MM.1S (cell line): ENCODE results near the gene CACNG4.

Experiments used
- DNase-seq: peaks from one replicate; pipeline ENCODE4 v3.0.0-alpha.2; 2015
- H2AFZ ChIP-seq: fragments of 300-600 bp; sonication (generic); 2 replicates; pipeline ENCODE4 v1.6.0; 2016; ENCODE audit warnings: antibody characterized with exemption, low read length
- H3F3A ChIP-seq: fragments of 300-600 bp; sonication (generic); 2 replicates; pipeline ENCODE4 v1.6.1; 2016; ENCODE audit warnings: mild to moderate bottlenecking, antibody characterized with exemption, low read length, moderate library complexity, mixed read lengths; ENCODE audit not compliant: insufficient read depth
- H3K27ac ChIP-seq: fragments of 300-600 bp; sonication (generic); 2 replicates; pipeline ENCODE4 v1.5.1; 2016; ENCODE audit warnings: mild to moderate bottlenecking, low read length
- H3K27me3 ChIP-seq: fragments of 300-600 bp; sonication (generic); replicated peaks from 2 replicates; pipeline ENCODE4 v1.6.0; 2016; ENCODE audit warnings: low read length; ENCODE audit not compliant: insufficient read depth
- H3K36me3 ChIP-seq: fragments of 300-600 bp; sonication (generic); replicated peaks from 2 replicates; pipeline ENCODE4 v1.6.1; 2016; ENCODE audit warnings: mild to moderate bottlenecking, low read length, mixed read lengths; ENCODE audit not compliant: insufficient read depth
- H3K4me1 ChIP-seq: fragments of 300-600 bp; sonication (generic); 2 replicates; pipeline ENCODE4 v1.6.1; 2016; ENCODE audit warnings: low read length, mixed read lengths
- H3K4me2 ChIP-seq: fragments of 300-600 bp; sonication (generic); 2 replicates; pipeline ENCODE4 v1.6.0; 2016; ENCODE audit warnings: low read depth, low read length
- H3K4me3 ChIP-seq: fragments of 300-600 bp; sonication (generic); 2 replicates; pipeline ENCODE4 v1.5.1; 2016; ENCODE audit warnings: low read length, mixed read lengths
- H3K79me2 ChIP-seq: fragments of 300-600 bp; sonication (generic); 2 replicates; pipeline ENCODE4 v1.6.1; 2016; ENCODE audit warnings: mixed run types, low read length, mixed read lengths
- H3K9ac ChIP-seq: fragments of 300-600 bp; sonication (generic); 2 replicates; pipeline ENCODE4 v1.6.1; 2016; ENCODE audit warnings: low read length, mixed read lengths
- H3K9me2 ChIP-seq: fragments of 300-600 bp; sonication (generic); replicated peaks from 2 replicates; pipeline ENCODE4 v1.6.1; 2016; ENCODE audit warnings: mild to moderate bottlenecking, low read length, mixed read lengths; ENCODE audit not compliant: insufficient read depth
- H3K9me3 ChIP-seq: fragments of 300-600 bp; sonication (generic); replicated peaks from 2 replicates; pipeline ENCODE4 v1.6.1; 2016; ENCODE audit warnings: mild to moderate bottlenecking, low read length, mixed read lengths; ENCODE audit not compliant: insufficient read depth
- H4K20me1 ChIP-seq: fragments of 300-600 bp; sonication (generic); 2 replicates; pipeline ENCODE4 v1.6.1; 2016; ENCODE audit warnings: mild to moderate bottlenecking, low read length, moderate library complexity, mixed read lengths; ENCODE audit not compliant: insufficient read depth
- EZH2 ChIP-seq: fragments of 300-600 bp; sonication (generic); optimal IDR thresholded peaks from 2 replicates; pipeline ENCODE3; 2017; ENCODE audit warnings: low read depth, mild to moderate bottlenecking, antibody characterized with exemption, low read length, mixed read lengths
- EZH2phosphoT487 ChIP-seq: fragments of 300-600 bp; sonication (generic); IDR thresholded peaks from 2 replicates; pipeline ENCODE4 v1.6.1; 2018; ENCODE audit warnings: antibody characterized with exemption, low read length
- TF ChIP-seq, protein P1 (sequence below): fragments of 300-600 bp; sonication (generic); IDR thresholded peaks from 2 replicates; pipeline ENCODE4 v1.5.1; 2016; ENCODE audit warnings: antibody characterized with exemption, low read length, mixed read lengths

CACNG4 gene

GRCh38 chr17:67068999-67069398 lies 104.5 kb downstream of the CACNG4 start:
- Histone ChIP-seq H2AFZ (no peak overlapping the region), H3K9me3 (no peaks in the 10 kb centered on the region), H3F3A (no peaks in the 10 kb centered on the region), H3K9me2 (no peaks in the 10 kb centered on the region), H3K27ac (no peak overlapping the region), H3K9ac (no peak overlapping the region), H3K79me2 (no peaks in the 10 kb centered on the region), H3K36me3 (no peaks in the 10 kb centered on the region), H3K4me1 (no peaks in the 10 kb centered on the region), H4K20me1 (no peaks in the 10 kb centered on the region), H3K27me3 (no peaks in the 10 kb centered on the region), H3K4me2 (no peak overlapping the region), H3K4me3 (no peak overlapping the region)
- no peak for DNase-seq
- TF ChIP-seq, protein P1, sequence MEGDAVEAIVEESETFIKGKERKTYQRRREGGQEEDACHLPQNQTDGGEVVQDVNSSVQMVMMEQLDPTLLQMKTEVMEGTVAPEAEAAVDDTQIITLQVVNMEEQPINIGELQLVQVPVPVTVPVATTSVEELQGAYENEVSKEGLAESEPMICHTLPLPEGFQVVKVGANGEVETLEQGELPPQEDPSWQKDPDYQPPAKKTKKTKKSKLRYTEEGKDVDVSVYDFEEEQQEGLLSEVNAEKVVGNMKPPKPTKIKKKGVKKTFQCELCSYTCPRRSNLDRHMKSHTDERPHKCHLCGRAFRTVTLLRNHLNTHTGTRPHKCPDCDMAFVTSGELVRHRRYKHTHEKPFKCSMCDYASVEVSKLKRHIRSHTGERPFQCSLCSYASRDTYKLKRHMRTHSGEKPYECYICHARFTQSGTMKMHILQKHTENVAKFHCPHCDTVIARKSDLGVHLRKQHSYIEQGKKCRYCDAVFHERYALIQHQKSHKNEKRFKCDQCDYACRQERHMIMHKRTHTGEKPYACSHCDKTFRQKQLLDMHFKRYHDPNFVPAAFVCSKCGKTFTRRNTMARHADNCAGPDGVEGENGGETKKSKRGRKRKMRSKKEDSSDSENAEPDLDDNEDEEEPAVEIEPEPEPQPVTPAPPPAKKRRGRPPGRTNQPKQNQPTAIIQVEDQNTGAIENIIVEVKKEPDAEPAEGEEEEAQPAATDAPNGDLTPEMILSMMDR = no peak
- TF ChIP-seq EZH2phosphoT487 = no peak
- no peak for TF ChIP-seq EZH2

DNA sequence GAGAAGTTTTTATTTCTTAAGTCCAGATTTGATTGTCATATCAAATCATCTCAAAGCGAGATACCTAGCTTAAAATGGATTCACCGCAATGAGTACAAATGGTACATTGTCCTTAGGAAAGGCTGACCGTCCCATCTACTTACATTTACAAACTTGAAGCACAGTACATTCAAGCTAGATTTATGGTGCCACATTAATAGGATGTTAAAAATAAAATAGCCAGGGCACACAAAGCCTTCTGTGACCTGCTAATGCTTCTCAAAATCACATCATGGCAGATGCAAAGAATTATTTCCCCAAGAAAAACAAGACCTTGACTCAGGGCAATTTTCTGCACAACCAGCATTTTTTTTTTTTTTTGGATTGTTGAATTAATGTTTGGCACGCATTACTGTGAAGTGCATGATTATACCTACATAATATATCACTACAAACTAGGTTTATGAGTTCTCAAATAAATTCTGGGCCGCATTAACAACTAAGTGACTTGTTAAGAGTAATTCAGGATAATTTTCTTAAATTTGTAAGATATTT lies 105.2 kb downstream of the CACNG4 start:
- H3K9me3 ChIP-seq = no peaks in the 10 kb centered on the region
- H2AFZ ChIP-seq = no peak overlapping the region
- H3K27ac ChIP-seq = no peak overlapping the region
- no peaks in the 10 kb centered on the region for H3K9me2 ChIP-seq
- no peak for DNase-seq
- H3K4me3 ChIP-seq = no peak overlapping the region
- no peaks in the 10 kb centered on the region for H3K36me3 ChIP-seq
- H3K4me2 ChIP-seq = no peak overlapping the region
- no peaks in the 10 kb centered on the region for H4K20me1 ChIP-seq
- H3K79me2 ChIP-seq = no peaks in the 10 kb centered on the region
- H3F3A ChIP-seq = no peaks in the 10 kb centered on the region
- H3K4me1 ChIP-seq = no peaks in the 10 kb centered on the region
- TF ChIP-seq EZH2 (no peak), EZH2phosphoT487 (no peak)
- TF ChIP-seq, protein P1 = no peak
- H3K27me3 ChIP-seq = no peaks in the 10 kb centered on the region
- H3K9ac ChIP-seq = no peak overlapping the region

DNA sequence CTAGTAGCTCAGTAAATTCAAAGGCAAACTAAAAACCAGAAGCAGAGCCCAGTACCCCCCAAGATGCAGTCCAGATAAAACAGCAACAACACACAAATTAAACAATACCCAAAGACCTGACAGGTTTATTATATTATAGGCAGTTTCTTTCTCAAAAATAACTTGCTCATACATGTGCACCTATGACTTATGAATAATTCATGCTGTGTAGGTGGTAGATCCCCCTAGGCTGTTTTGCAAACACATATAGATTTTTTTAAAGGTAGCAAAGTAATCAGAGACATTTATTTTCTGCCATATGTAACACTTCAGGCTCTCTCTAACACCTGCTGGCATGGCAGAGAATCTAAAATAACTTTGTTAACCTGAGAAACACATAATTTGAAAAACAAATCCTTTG lies 107.1 kb downstream of the CACNG4 start:
- H3F3A ChIP-seq = no peaks in the 10 kb centered on the region
- TF ChIP-seq EZH2 (no peak), EZH2phosphoT487 (no peak)
- TF ChIP-seq, protein P1 = no peak
- H3K36me3 ChIP-seq = no peaks in the 10 kb centered on the region
- no peak for DNase-seq
- H3K4me2 ChIP-seq = no peak overlapping the region
- H3K27me3 ChIP-seq = no peaks in the 10 kb centered on the region
- no peak overlapping the region for H2AFZ ChIP-seq
- no peaks in the 10 kb centered on the region for H3K79me2 ChIP-seq
- no peak overlapping the region for H3K4me3 ChIP-seq
- H3K9ac ChIP-seq = no peak overlapping the region
- no peaks in the 10 kb centered on the region for H3K9me3 ChIP-seq
- H4K20me1 ChIP-seq = no peaks in the 10 kb centered on the region
- no peaks in the 10 kb centered on the region for H3K4me1 ChIP-seq
- no peak overlapping the region for H3K27ac ChIP-seq
- no peaks in the 10 kb centered on the region for H3K9me2 ChIP-seq
